AG09309 (cell line): ENCODE results near the gene GABBR2.

ENCODE experiments used
- DNase-seq: peaks from one replicate; pipeline ENCODE4 v3.0.0-alpha.2; 2010; ENCODE audit warnings: low read depth
- H3K4me3 ChIP-seq: 2 replicates; pipeline ENCODE4 v1.5.1; 2011; ENCODE audit warnings: mild to moderate bottlenecking, low read depth, low read length, moderate library complexity; ENCODE audit not compliant: control insufficient read depth
- CTCF ChIP-seq: IDR thresholded peaks from 2 replicates; pipeline ENCODE4 v1.5.1; 2011; ENCODE audit warnings: mild to moderate bottlenecking, low read depth, low read length, inconsistent platforms; ENCODE audit not compliant: insufficient read depth, control insufficient read depth; ENCODE audit errors: missing control alignments

The GABBR2 gene

GRCh38 chr9:98708933-98709911 lies at the start of gene GABBR2:
Gene GABBR2, minus strand, starts transcription at chr9:98708935. Its CDS starts 198 bp downstream, at chr9:98708737.
- no peak for TF ChIP-seq CTCF
- H3K4me3 ChIP-seq, result no peak within 1 kb of the TSS; the same call in 1 of the 2 replicates
- DNase-seq, result no peak

GRCh38 chr9:98755006-98755618 lies 46.4 kb upstream of the GABBR2 start:
- no peak overlapping the region for H3K4me3 ChIP-seq
- TF ChIP-seq CTCF, result no peak
- no peak for DNase-seq

- DNase-seq, result no peak
- H3K4me3 ChIP-seq, result no peak overlapping the region
- no peak for TF ChIP-seq CTCF
Measured at GRCh38 chr9:98751210-98751609, 42.5 kb upstream of the GABBR2 start.

- no peak for DNase-seq
- no peak for TF ChIP-seq CTCF
Measured at GRCh38 chr9:98750364-98751060, 41.8 kb upstream of the GABBR2 start.

GRCh38 chr9:98747476-98747875 lies 38.7 kb upstream of the GABBR2 start:
- no peak for TF ChIP-seq CTCF
- no peak for DNase-seq
- H3K4me3 ChIP-seq, result no peak overlapping the region

More at GRCh38 chr9:98750364-98751060, 41.8 kb upstream of the GABBR2 start:
- no peak overlapping the region for H3K4me3 ChIP-seq

- TF ChIP-seq CTCF, result no peak
- H3K4me3 ChIP-seq, result no peak overlapping the region
- no peak for DNase-seq
Measured at GRCh38 chr9:98745470-98745869, 36.7 kb upstream of the GABBR2 start.
